HG03457 (cell line): ENCODE measurements around the gene ACE2.

Experiments
- ATAC-seq: cut with Tn5 transposase; IDR thresholded peaks from one replicate; pipeline ENCODE4 v1.9.1; 2021; ENCODE audit warnings: moderate number of reproducible peaks; ENCODE audit not compliant: unreplicated experiment

ACE2 gene

DNA sequence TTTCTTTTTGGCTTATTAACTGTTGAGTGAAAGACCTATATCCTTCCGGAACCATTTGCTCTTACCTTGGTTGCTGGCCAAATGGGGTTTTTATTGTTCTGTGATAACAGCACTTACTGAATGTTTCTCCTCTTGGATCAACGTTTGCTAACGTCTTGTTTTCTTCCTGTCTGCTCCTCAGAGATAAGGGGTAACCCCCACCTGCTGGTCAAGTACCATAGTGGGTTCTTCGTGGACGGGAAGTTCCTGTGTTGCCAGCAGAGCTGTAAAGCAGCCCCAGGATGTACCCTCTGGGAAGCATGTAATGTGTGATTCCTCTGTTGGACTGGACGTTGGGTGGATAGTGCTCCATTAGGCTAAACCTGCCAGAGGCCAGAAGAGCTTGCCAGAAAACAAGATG lies 84.8 kb downstream of the ACE2 start:
- no peak for ATAC-seq

DNA sequence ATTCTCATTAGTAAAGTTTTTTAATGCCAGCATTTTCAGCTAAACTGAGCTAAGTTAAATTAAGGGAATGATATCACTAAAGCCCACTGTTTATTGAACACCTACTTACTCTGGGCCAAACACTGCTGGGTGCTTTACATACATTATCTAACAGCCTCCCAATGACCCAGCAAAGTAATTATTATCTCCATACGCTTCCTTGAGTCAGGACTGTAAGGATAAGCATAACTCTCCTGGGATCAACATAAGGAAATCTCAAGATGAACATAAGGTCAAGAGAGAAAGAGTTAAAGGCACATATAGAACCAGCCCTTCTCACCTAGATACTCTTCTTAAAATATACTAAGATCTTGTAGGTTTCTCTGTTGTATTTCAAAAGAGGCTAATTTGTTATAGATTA lies 86.5 kb downstream of the ACE2 start:
- ATAC-seq: no peak

DNA sequence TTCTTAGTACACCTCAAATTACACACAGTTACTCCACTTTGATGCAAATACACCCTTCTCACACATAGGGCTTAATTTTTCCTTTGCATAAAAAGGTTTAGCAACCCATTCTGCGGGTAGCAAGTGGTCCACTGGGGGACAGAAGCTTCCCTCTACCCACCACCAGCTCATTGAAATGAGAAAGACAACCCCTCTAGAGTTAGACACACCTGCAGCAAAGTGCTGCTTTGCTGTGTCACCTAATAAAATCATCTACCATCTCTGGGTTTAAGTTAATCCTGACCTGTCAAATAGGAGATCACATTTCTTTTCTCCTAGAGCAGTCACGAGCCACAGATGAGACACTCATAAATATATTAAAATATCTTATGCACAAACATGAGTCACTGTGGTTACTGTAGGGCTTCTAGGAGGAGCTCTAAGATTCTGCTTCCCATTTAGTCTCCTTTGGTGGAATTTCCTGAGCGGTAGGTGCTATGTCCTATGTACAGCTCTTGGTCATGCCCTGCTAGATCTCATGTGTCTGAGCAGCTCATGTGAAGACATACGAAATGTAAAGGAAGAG lies 88.3 kb downstream of the ACE2 start:
- no peak for ATAC-seq

DNA sequence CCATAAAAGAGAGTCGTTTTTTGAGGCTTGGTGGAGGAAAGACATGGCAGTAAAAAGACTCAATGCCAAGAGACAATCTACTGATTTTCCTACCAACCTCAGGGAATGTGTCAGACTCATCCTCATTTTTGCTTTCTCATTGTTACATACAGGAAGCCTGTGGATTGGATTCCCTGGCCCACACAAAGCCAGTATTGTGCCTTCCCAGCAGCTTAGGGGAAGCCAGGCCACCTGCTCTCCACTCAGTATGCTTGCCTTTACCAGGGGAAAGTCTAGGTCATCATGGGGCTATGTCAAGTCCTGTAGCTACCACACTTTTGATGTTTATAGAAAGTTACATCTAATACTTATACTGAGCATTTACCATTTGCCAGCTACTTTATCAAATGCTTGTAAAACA lies 89.2 kb downstream of the ACE2 start:
- ATAC-seq: no peak
